Tibial nerve (tissue), 4 donors: ENCODE results near the gene PPP1R7. TPM values are rescaled to one million over a fixed set of nuclear protein-coding genes. Genes with fewer than 3 reads are reported as not detected.

ENCODE experiments used
- DNase-seq, 2 donors: peaks; one replicate each; pipeline ENCODE4 v3.0.0-alpha.2; 2019; ENCODE audit warnings: low spot score in 2 of 2
- H3K27ac ChIP-seq, 4 donors: fragments of 200-600 bp; sonication (generic) in 3 of 4; one replicate each; pipeline ENCODE4 v1.5.1; 2017 to 2019; ENCODE audit warnings: mild to moderate bottlenecking in 1 of 4
- H3K27me3 ChIP-seq, 2 donors: fragments of 200-600 bp; sonication (generic) in 1 of 2; one replicate each; pipeline versions ENCODE4 v1.5.1 to v1.6.0; 2017 to 2019
- H3K36me3 ChIP-seq, 3 donors: fragments of 200-600 bp; sonication (generic); one replicate each; pipeline ENCODE4 v1.5.1; 2018 to 2019
- H3K4me1 ChIP-seq, 4 donors: fragments of 200-600 bp; sonication (generic) in 3 of 4; one replicate each; pipeline ENCODE4 v1.5.1; 2017 to 2019
- H3K4me3 ChIP-seq, 4 donors: fragments of 200-600 bp; sonication (generic) in 3 of 4; one replicate each; pipeline ENCODE4 v1.5.1; 2017 to 2019; ENCODE audit warnings: mild to moderate bottlenecking in 1 of 4, moderate library complexity in 1 of 4
- H3K9me3 ChIP-seq, 4 donors: fragments of 200-600 bp; sonication (generic) in 3 of 4; one replicate each; pipeline ENCODE4 v1.5.1; 2017 to 2019
- EP300 ChIP-seq, 2 donors: sonication (generic); formaldehyde crosslinking; IDR thresholded peaks; one replicate each; pipeline ENCODE4 v1.6.1; 2017; ENCODE audit warnings: antibody characterized with exemption in 2 of 2, mild to moderate bottlenecking in 1 of 2
- POLR2A ChIP-seq, 2 donors: fragments of 450-650 bp; IDR thresholded peaks; one replicate each; pipeline ENCODE4 v1.6.1; 2017; ENCODE audit warnings: antibody characterized with exemption in 2 of 2, mild to moderate bottlenecking in 2 of 2, moderate library complexity in 2 of 2
- WGBS, 2 donors: methylation state at CpG; one replicate each; pipeline ENCODE4 v1.1.5; 2018; 5-methylcytosine and 5-hydroxymethylcytosine counted together
- total RNA-seq, 4 donors: library from RNA; depleted of rRNA; stranded (reverse); fragments of >200 nt; gene quantifications; one replicate each; pipeline ENCODE4 v1.1.0, GENCODE V29; 2016
- TF ChIP-seq, protein P1 (sequence below), 5 experiments: fragments of 200-600 bp in 3 of 5; fragments of 450-650 bp in 2 of 5; sonication (generic) in 3 of 5; IDR thresholded peaks; one replicate each; pipeline ENCODE4 v1.5.1; 2016 to 2019; ENCODE audit warnings: antibody characterized with exemption in 5 of 5, mild to moderate bottlenecking in 3 of 5, moderate library complexity in 2 of 5

PPP1R7 gene
- total RNA-seq, 4 donors from 2014 or later: 29.5 to 53.8 (median 38.1) TPM

GRCh38 chr2:241150660-241151530 lies 628 bp downstream of the PPP1R7 start:
- Histone ChIP-seq H3K36me3 (peaks cover 0 to 30% (median 0%) of the 10 kb centered on the region in 3 donors), H3K4me1 (peaks cover 0 to 25% (median 12%) of the 10 kb centered on the region in 4 donors), H3K27me3 (no peaks in the 10 kb centered on the region), H3K27ac (peak overlapping the region; percentile 58 to 92 (median 84)), H3K9me3 (no peaks in the 10 kb centered on the region), H3K4me3 (peak overlapping the region; percentile 70 to 92 (median 86))
- DNase-seq: no peak
- no peak for TF ChIP-seq POLR2A (IDR thresholded peaks at IDR 0.05)
- TF ChIP-seq, protein P1, sequence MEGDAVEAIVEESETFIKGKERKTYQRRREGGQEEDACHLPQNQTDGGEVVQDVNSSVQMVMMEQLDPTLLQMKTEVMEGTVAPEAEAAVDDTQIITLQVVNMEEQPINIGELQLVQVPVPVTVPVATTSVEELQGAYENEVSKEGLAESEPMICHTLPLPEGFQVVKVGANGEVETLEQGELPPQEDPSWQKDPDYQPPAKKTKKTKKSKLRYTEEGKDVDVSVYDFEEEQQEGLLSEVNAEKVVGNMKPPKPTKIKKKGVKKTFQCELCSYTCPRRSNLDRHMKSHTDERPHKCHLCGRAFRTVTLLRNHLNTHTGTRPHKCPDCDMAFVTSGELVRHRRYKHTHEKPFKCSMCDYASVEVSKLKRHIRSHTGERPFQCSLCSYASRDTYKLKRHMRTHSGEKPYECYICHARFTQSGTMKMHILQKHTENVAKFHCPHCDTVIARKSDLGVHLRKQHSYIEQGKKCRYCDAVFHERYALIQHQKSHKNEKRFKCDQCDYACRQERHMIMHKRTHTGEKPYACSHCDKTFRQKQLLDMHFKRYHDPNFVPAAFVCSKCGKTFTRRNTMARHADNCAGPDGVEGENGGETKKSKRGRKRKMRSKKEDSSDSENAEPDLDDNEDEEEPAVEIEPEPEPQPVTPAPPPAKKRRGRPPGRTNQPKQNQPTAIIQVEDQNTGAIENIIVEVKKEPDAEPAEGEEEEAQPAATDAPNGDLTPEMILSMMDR (IDR thresholded peaks at IDR 0.05): no peak
- TF ChIP-seq EP300 (IDR thresholded peaks at IDR 0.05): no peak
- WGBS, 2 donors: 13 to 14% methylated on average over 18 to 20 of the region's 37 CpGs

DNA sequence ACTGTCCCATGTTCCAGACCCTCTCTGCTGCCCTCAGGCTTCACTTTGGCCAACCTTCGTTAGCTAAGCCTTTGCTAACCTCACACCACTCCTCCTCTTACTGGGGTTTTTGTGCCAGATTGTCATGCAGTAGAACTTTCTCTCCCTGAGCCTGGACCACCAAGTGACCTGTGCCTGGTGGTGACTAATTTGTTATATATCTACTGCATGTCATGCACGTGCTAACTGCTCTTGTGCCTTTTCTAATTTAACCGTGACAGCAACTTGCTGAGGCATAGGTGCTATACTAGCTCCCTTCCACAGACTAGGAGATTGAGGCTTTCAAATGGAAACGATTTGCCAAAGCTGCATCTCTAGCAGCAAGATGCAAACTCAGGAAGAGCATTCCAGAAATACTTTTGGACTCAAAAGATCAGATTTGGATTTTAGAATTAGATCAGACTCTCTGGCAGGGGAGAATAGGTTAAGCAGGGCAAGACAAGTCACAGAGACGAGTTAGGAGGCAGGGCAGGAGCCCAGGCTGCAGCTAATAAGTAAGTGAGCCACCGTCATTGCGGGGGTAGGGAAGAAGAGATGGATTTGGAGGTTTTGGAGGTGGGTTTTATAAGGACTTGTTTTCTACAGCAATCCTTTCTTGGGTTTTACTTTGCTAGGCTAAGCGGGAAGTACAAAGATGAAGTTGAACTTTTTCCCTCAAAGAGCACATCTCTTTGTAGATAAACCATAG lies 1.8 kb downstream of the PPP1R7 start:
- Histone ChIP-seq H3K36me3 (peaks cover 0 to 40% (median 0%) of the 10 kb centered on the region in 3 donors), H3K9me3 (no peaks in the 10 kb centered on the region), H3K4me1 (peaks cover 0 to 25% (median 12%) of the 10 kb centered on the region in 4 donors), H3K27ac (no peak overlapping the region), H3K4me3 (no peak overlapping the region), H3K27me3 (no peaks in the 10 kb centered on the region)
- TF ChIP-seq, protein P1 (IDR thresholded peaks at IDR 0.05): no peak
- TF ChIP-seq EP300 (IDR thresholded peaks at IDR 0.05): no peak
- no peak for TF ChIP-seq POLR2A (IDR thresholded peaks at IDR 0.05)
- DNase-seq: no peak
- 68 to 72% methylated on average over 8 of the region's 8 CpGs for WGBS, 2 donors

DNA sequence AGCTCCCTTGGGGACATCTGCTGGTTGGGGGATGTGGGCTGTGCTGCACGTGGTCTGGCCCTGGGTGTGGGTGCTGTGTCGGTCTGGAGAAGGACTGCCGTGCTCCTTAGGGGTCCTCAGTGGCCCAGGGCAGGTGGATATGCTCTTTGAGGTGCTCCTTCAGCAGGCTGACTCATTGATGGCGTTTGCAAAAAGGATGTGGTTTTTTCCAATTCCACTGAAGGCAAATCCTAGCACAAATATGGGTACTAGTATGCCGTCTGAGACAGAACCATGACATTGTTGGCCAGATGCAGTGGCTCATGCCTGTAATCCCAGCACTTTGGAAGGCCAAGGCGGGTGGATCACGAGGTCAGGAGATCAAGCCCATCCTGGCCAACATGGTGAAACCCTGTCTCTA lies 3.3 kb downstream of the PPP1R7 start:
- no peaks in the 10 kb centered on the region for H3K9me3 ChIP-seq
- H3K27ac ChIP-seq: no peak overlapping the region
- peaks cover 0 to 20% (median 8%) of the 10 kb centered on the region in 4 donors for H3K4me1 ChIP-seq
- H3K27me3 ChIP-seq: no peaks in the 10 kb centered on the region
- H3K4me3 ChIP-seq: no peak overlapping the region
- WGBS, 2 donors: 82 to 94% methylated on average over 7 of the region's 7 CpGs
- no peak for TF ChIP-seq POLR2A (IDR thresholded peaks at IDR 0.05)
- TF ChIP-seq, protein P1 (IDR thresholded peaks at IDR 0.05): no peak
- TF ChIP-seq EP300 (IDR thresholded peaks at IDR 0.05): no peak
- peaks cover 0 to 55% (median 0%) of the 10 kb centered on the region in 3 donors for H3K36me3 ChIP-seq
- DNase-seq: no peak

DNA sequence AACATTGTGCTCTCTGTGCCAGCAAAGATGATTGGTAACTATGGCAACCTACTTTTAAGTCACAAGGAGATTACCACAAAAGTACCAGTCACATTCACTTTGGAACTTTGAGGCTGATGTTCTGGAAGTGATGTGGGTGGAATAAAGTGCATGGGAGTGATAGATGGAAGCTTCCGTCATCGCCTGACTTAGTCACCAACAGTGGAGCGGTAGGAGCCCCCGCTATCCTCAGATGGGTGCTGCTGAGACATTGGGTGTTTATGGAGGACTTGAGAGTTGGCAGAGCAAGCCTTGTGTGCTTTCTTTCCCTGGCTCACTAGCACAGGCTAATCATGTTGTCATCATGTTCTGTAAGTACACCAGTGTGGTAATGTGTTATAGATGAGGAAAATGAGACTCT lies 4.6 kb downstream of the PPP1R7 start:
- Histone ChIP-seq H3K36me3 (peaks cover 0 to 68% (median 0%) of the 10 kb centered on the region in 3 donors), H3K27me3 (no peaks in the 10 kb centered on the region), H3K4me1 (peaks cover 0 to 16% (median 5%) of the 10 kb centered on the region in 4 donors), H3K9me3 (no peaks in the 10 kb centered on the region), H3K4me3 (no peak overlapping the region), H3K27ac (no peak overlapping the region)
- TF ChIP-seq POLR2A (IDR thresholded peaks at IDR 0.05) (no peak), EP300 (IDR thresholded peaks at IDR 0.05) (no peak)
- TF ChIP-seq, protein P1 (IDR thresholded peaks at IDR 0.05): no peak
- no peak for DNase-seq
- WGBS, 2 donors: 57 to 78% methylated on average over 4 of the region's 4 CpGs
